Rectal smooth muscle tissue (tissue), 1 donor: Measurements from ENCODE around the gene OGDHL.

Experiments used
- H3K27ac ChIP-seq: one replicate; pipeline ENCODE4 v1.7.0; 2013; ENCODE audit warnings: low read depth, low read length, inconsistent platforms
- H3K27me3 ChIP-seq: one replicate; pipeline ENCODE4 v1.7.0; 2013; ENCODE audit warnings: low read length; ENCODE audit not compliant: control insufficient read depth, insufficient read depth
- H3K36me3 ChIP-seq: one replicate; pipeline ENCODE4 v1.7.0; 2013; ENCODE audit warnings: low read length; ENCODE audit not compliant: control insufficient read depth, insufficient read depth
- H3K4me1 ChIP-seq: one replicate; pipeline ENCODE4 v1.7.0; 2013; ENCODE audit warnings: low read length; ENCODE audit not compliant: control insufficient read depth, insufficient read depth
- H3K4me3 ChIP-seq: one replicate; pipeline ENCODE4 v1.7.0; 2013; ENCODE audit warnings: low read length
- H3K9ac ChIP-seq: one replicate; pipeline ENCODE4 v1.7.0; 2013; ENCODE audit warnings: low read length

Gene OGDHL

DNA sequence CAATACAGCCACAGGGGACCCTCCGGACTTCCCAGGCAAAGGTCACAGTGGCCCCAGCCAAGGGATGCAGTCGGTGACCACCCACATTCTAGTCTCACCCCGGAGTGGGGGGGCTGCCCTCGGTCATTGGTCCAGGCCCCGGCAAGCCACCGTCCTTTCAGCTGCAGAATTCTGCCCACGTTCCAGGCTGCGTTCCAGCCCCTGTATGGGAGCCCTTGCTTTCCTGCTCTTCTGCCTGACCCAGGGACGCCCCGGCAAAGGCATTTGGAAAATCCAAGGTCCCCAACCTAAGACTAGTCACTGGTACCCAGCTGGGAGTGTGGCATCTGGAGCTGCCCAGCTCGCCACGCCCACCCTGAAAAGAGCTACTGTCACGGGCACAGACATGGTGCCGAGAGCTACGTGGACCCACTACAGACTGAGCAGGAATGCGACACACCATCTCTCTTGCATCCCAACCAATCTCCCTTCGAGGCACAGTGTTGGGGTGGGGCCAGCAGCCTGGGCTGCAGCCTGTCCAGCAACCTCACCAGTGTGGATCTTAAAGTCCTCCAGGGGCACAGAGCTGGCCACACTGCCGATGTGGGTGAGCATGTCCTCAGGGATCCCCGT lies 18.6 kb downstream of the OGDHL start:
- H3K9ac ChIP-seq: no peak overlapping the region
- H3K27ac ChIP-seq: no peak overlapping the region
- H3K36me3 ChIP-seq: no peaks in the 10 kb centered on the region
- no peak overlapping the region for H3K4me3 ChIP-seq
- H3K4me1 ChIP-seq: no peaks in the 10 kb centered on the region
- H3K27me3 ChIP-seq: no peaks in the 10 kb centered on the region

- Histone ChIP-seq H3K36me3 (no peaks in the 10 kb centered on the region), H3K27me3 (no peaks in the 10 kb centered on the region), H3K9ac (no peak overlapping the region), H3K4me3 (no peak overlapping the region), H3K27ac (no peak overlapping the region), H3K4me1 (no peaks in the 10 kb centered on the region)
Measured at GRCh38 chr10:49742683-49743463, 19.2 kb downstream of the OGDHL start.

DNA sequence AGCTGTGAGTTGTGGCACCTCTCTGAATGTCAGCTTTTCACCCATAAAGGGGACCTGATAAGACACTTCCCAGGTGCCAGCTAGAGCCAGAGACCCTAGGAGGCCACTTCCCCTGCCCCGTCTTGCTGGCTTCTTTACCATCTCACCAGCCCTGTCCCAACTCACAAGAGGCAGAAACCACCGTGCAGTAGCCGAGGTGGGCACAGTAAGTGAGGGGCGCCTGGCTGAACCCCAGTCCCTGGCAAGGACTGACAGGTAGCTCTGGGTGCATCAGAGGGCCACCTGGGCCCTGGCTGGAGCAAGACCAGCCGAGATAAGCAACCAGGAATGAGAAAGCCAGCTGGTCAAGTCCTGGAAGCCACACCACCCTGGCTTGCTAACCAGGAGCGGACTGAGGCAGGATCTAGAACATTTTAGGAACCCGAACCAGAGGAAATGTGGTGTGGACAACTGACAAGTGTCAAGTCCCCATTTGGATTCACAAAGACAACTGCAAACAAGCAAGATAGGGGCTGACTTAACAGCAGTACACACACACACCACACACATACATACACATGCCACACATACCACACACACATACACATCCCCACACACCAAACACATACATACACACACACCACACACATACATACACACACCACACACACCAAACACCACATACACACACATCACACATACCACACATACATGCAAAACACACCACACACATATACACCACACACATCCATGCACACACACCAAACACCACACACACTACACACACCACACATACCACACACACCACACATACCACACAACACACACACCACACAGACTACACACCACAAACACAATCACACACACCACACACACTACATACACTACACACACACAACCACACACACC lies 20.8 kb downstream of the OGDHL start:
- Histone ChIP-seq H3K4me1 (no peaks in the 10 kb centered on the region), H3K27ac (no peak overlapping the region), H3K27me3 (no peaks in the 10 kb centered on the region), H3K9ac (no peak overlapping the region), H3K36me3 (no peaks in the 10 kb centered on the region), H3K4me3 (no peak overlapping the region)

GRCh38 chr10:49740346-49741107 lies 21.6 kb downstream of the OGDHL start:
- no peaks in the 10 kb centered on the region for H3K36me3 ChIP-seq
- H3K4me1 ChIP-seq: no peaks in the 10 kb centered on the region
- H3K27me3 ChIP-seq: no peaks in the 10 kb centered on the region
- H3K4me3 ChIP-seq: no peak overlapping the region
- no peak overlapping the region for H3K27ac ChIP-seq
- no peak overlapping the region for H3K9ac ChIP-seq

DNA sequence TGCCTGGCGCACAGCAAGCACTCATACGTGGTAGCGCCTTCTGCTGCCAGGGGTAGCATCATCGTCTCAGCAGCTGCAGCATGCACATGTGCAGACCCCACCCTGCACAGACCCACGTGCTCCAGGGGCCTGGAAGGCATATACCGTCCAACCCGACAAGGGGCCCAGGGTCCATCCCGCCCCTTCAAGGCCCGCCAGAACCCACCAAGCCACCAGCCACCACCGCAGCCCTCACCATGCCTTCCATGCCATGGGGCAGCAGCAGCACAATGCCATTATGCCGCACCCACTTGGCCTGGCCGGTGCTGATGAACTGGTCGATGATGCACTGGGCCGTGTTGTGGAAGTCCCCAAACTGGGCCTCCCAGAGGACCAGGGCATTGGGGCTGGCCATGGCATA lies 22.7 kb downstream of the OGDHL start:
- no peaks in the 10 kb centered on the region for H3K36me3 ChIP-seq
- no peaks in the 10 kb centered on the region for H3K4me1 ChIP-seq
- H3K27me3 ChIP-seq: no peaks in the 10 kb centered on the region
- H3K4me3 ChIP-seq: no peak overlapping the region
- H3K27ac ChIP-seq: no peak overlapping the region
- no peak overlapping the region for H3K9ac ChIP-seq

DNA sequence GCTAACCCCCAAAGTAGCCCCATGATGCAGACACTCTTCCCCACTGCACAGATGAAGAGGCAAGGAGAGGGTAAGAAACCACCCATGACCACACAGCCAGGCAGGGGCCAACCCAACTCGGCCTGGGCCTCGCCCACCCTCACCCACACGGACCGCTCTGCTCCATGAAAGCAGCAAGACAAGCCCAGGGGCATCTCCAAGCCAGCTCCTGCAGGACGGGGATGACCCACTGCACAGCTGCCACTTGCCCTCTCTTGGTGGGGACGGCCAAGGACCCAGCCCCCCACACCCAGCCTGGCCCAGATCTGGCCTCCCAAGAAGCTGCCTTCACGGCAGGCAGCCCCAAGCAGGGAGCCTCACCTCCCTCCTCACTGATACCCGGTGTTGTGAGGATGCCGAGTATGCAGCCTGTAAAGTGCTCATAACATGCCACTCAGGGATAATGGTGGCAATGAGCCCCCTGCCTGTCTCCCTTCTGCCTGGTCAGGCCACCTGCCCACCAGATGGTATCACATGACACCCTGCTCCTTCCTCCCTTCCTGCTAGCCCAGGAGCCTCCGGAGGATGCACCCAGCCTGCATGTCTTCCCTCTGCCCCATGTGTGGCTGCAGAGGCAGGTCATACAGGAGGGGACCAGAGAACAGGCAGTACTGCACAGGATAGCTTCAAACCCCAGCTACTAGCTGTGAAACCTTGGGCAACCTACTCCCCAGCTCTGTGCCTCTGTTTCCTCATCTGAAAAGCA lies 23.3 kb downstream of the OGDHL start:
- no peaks in the 10 kb centered on the region for H3K36me3 ChIP-seq
- H3K27me3 ChIP-seq: no peaks in the 10 kb centered on the region
- no peak overlapping the region for H3K9ac ChIP-seq
- H3K4me1 ChIP-seq: no peaks in the 10 kb centered on the region
- no peak overlapping the region for H3K4me3 ChIP-seq
- H3K27ac ChIP-seq: no peak overlapping the region

GRCh38 chr10:49737474-49738201 lies 24.5 kb downstream of the OGDHL start:
- no peaks in the 10 kb centered on the region for H3K4me1 ChIP-seq
- H3K27me3 ChIP-seq: no peaks in the 10 kb centered on the region

GRCh38 chr10:49736564-49737113 lies 25.5 kb downstream of the OGDHL start:
- no peak overlapping the region for H3K27ac ChIP-seq
- no peaks in the 10 kb centered on the region for H3K27me3 ChIP-seq
- H3K4me1 ChIP-seq: no peaks in the 10 kb centered on the region
- H3K36me3 ChIP-seq: no peaks in the 10 kb centered on the region
- H3K9ac ChIP-seq: no peak overlapping the region
- H3K4me3 ChIP-seq: no peak overlapping the region

More at GRCh38 chr10:49737474-49738201, 24.5 kb downstream of the OGDHL start:
- Histone ChIP-seq H3K4me3 (no peak overlapping the region), H3K36me3 (no peaks in the 10 kb centered on the region), H3K9ac (no peak overlapping the region), H3K27ac (no peak overlapping the region)

GRCh38 chr10:49735848-49736563 lies 26.1 kb downstream of the OGDHL start:
- Histone ChIP-seq H3K27me3 (no peaks in the 10 kb centered on the region), H3K36me3 (no peaks in the 10 kb centered on the region), H3K9ac (no peak overlapping the region), H3K4me3 (no peak overlapping the region), H3K4me1 (no peaks in the 10 kb centered on the region), H3K27ac (no peak overlapping the region)

DNA sequence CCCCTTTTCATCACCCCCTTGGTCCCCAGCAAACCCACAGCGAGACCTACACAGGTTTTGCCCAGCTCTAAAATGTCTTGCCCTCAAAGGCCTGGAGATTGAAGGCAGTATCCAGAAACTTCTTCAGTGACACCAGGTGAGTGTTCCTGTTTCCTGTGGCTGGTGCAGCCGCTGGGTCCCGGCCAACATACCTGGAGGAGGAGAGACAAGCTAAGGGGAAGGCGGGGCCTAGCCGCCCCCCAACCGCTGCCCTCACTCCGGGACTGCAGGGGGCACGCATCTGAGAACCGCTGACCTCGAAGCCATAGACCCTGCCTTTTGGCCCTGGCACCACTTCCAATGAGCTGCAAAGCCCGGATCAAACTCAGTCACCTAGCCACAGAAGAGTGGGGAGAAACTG lies 27.0 kb downstream of the OGDHL start:
- no peaks in the 10 kb centered on the region for H3K27me3 ChIP-seq
- no peak overlapping the region for H3K9ac ChIP-seq
- H3K36me3 ChIP-seq: no peaks in the 10 kb centered on the region

More for the DNA sequence above, 27.0 kb downstream of the OGDHL start:
- H3K4me1 ChIP-seq: no peaks in the 10 kb centered on the region
- no peak overlapping the region for H3K4me3 ChIP-seq
- H3K27ac ChIP-seq: no peak overlapping the region
